GM18873 (cell line): ENCODE measurements around the gene NKAIN2.
"Not testable (repeated sequence)": the region's sequence is repeated elsewhere in the genome, so short reads cannot be mapped to it uniquely, and the experiment has no call there.

Experiments
- ATAC-seq: cut with Tn5 transposase; IDR thresholded peaks from one replicate; pipeline ENCODE4 v1.9.1; 2021; ENCODE audit warnings: mild to moderate bottlenecking, moderate library complexity, moderate number of reproducible peaks; ENCODE audit not compliant: unreplicated experiment, low FRiP score

NKAIN2 gene

GRCh38 chr6:124539096-124539495 is 735.4 kb downstream of the NKAIN2 start:
- ATAC-seq: no peak

- ATAC-seq: no peak
These were observed 737.9 kb downstream of the NKAIN2 start for GRCh38 chr6:124541573-124541972.

- no peak for ATAC-seq
These were observed 742.9 kb downstream of the NKAIN2 start for GRCh38 chr6:124546601-124547000.

- no peak for ATAC-seq
These were observed 748.1 kb downstream of the NKAIN2 start for GRCh38 chr6:124551711-124552233.

- ATAC-seq: no peak
These were observed 754.2 kb downstream of the NKAIN2 start for GRCh38 chr6:124557873-124558272.

GRCh38 chr6:124560078-124560477 is 756.4 kb downstream of the NKAIN2 start:
- not testable (repeated sequence) for ATAC-seq

GRCh38 chr6:124560873-124561567 is 757.4 kb downstream of the NKAIN2 start:
- no peak for ATAC-seq

GRCh38 chr6:124561635-124562130 is 758.0 kb downstream of the NKAIN2 start:
- ATAC-seq: no peak

- not testable (repeated sequence) for ATAC-seq
These were observed 760.5 kb downstream of the NKAIN2 start for GRCh38 chr6:124564125-124564524.

GRCh38 chr6:124567401-124567800 is 763.7 kb downstream of the NKAIN2 start:
- no peak for ATAC-seq

GRCh38 chr6:124573953-124574352 is 770.3 kb downstream of the NKAIN2 start:
- ATAC-seq: no peak

GRCh38 chr6:124577734-124578281 is 774.1 kb downstream of the NKAIN2 start:
- ATAC-seq: no peak

- no peak for ATAC-seq
These were observed 786.3 kb downstream of the NKAIN2 start for GRCh38 chr6:124590001-124590400.

- no peak for ATAC-seq
These were observed 796.0 kb downstream of the NKAIN2 start for GRCh38 chr6:124599656-124600055.

GRCh38 chr6:124604719-124605118 is 801.1 kb downstream of the NKAIN2 start:
- ATAC-seq: no peak

GRCh38 chr6:124607119-124607627 is 803.5 kb downstream of the NKAIN2 start:
- no peak for ATAC-seq

- ATAC-seq: no peak
These were observed 809.4 kb downstream of the NKAIN2 start for GRCh38 chr6:124613031-124613430.

- ATAC-seq: no peak
These were observed 818.7 kb downstream of the NKAIN2 start for GRCh38 chr6:124622351-124622750.

- no peak for ATAC-seq
These were observed 830.0 kb downstream of the NKAIN2 start for GRCh38 chr6:124633655-124634054.

- ATAC-seq: no peak
These were observed 836.8 kb downstream of the NKAIN2 start for GRCh38 chr6:124640432-124640831.

GRCh38 chr6:124655866-124656265 is 852.2 kb downstream of the NKAIN2 start:
- ATAC-seq: no peak

GRCh38 chr6:124658053-124658452 is 854.4 kb downstream of the NKAIN2 start:
- ATAC-seq: no peak
